Ramos (cell line): ENCODE data around the gene PSTPIP1.

Experiments used
- in situ Hi-C: fragments of 300-500 bp; cut with MboI; formaldehyde crosslinking; loops from one replicate; pipeline ENCODE4 v1.14.3; 2022; ENCODE audit warnings: low sequenced_read_pairs; ENCODE audit not compliant: unreplicated experiment

Gene PSTPIP1

GRCh38 chr15:77038312-77039216, 43.6 kb downstream of the PSTPIP1 start:
- in situ Hi-C loops: no loop called here

GRCh38 chr15:77039217-77039533, 44.2 kb downstream of the PSTPIP1 start:
- in situ Hi-C loops: no loop called here

- in situ Hi-C loops: no loop called here
Measured at GRCh38 chr15:77039848-77040247, 44.9 kb downstream of the PSTPIP1 start.

- in situ Hi-C loops: no loop called here
Measured at GRCh38 chr15:77040673-77041072, 45.7 kb downstream of the PSTPIP1 start.

GRCh38 chr15:77042245-77042919, 47.5 kb downstream of the PSTPIP1 start:
- in situ Hi-C loops: no loop called here

- in situ Hi-C loops: no loop called here
Measured at GRCh38 chr15:77042955-77043920, 48.3 kb downstream of the PSTPIP1 start.

GRCh38 chr15:77044228-77045042, 49.5 kb downstream of the PSTPIP1 start:
- in situ Hi-C loops: no loop called here

- in situ Hi-C loops: no loop called here
Measured at GRCh38 chr15:77045985-77046384, 51.1 kb downstream of the PSTPIP1 start.

GRCh38 chr15:77046704-77047412, 51.9 kb downstream of the PSTPIP1 start:
- in situ Hi-C loops: no loop called here

- in situ Hi-C loops: no loop called here
Measured at GRCh38 chr15:77048135-77048876, 53.4 kb downstream of the PSTPIP1 start.

GRCh38 chr15:77052556-77052955, 57.6 kb downstream of the PSTPIP1 start:
- in situ Hi-C loops: no loop called here

GRCh38 chr15:77053709-77054108, 58.8 kb downstream of the PSTPIP1 start:
- in situ Hi-C loops: no loop called here

GRCh38 chr15:77057072-77057471, 62.1 kb downstream of the PSTPIP1 start:
- in situ Hi-C loops: no loop called here

GRCh38 chr15:77057685-77058084, 62.8 kb downstream of the PSTPIP1 start:
- in situ Hi-C loops: no loop called here

GRCh38 chr15:77058468-77058867, 63.5 kb downstream of the PSTPIP1 start:
- in situ Hi-C loops: no loop called here

GRCh38 chr15:77059786-77060361, 64.9 kb downstream of the PSTPIP1 start:
- in situ Hi-C loops: no loop called here

GRCh38 chr15:77060546-77060945, 65.6 kb downstream of the PSTPIP1 start:
- in situ Hi-C loops: no loop called here

GRCh38 chr15:77063249-77063648, 68.3 kb downstream of the PSTPIP1 start:
- in situ Hi-C loops: no loop called here
